Measurements from ENCODE around the gene CATSPERB.
"Not testable (repeated sequence)": the region's sequence is repeated elsewhere in the genome, so short reads cannot be mapped to it uniquely, and the experiment has no call there.

Gene CATSPERB

GRCh38 chr14:91731018-91731417 is 868 bp downstream of the CATSPERB start:
- DNase-seq = no peak

DNA sequence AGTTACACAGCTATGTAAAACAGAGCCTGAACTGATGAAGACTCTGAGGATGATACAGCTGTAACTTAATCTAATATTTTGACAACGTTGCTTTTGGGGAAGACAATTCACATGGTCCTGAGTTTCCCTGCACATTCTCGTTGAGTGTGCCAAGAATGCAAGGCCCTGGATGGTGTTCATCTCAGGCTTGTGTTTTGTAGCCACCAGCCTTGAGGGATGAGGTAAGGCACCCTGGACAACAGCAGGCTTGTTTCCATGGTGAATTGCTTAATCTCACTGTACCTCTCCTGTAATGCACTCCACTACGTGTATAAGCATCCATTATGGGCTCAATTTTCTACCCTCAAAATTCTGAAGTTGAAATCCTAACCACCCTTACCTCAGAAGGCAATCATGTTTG is 2.1 kb downstream of the CATSPERB start:
- no peak for DNase-seq

GRCh38 chr14:91728616-91729183 is 3.2 kb downstream of the CATSPERB start:
- DNase-seq = no peak

DNA sequence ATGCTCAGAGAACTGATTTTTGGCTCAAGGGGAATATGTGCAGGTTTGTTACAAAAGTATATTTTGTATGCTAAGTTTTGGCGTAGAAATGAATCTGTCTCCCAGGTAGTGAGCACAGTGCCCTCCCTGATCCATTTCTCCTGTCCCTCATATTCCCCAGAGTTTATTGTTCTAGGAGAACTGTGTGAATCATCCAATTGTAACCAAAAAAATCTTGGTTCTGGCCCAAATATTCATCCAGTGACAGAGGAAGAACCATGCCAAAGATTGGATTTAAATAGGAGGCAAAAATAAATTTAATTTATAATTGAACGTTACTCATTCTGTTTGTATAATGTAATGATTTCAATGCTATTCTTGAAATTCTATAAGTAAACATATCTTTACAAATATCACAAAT is 4.8 kb downstream of the CATSPERB start:
- DNase-seq = no peak

- no peak for DNase-seq
Observed at GRCh38 chr14:91723501-91723900, 8.4 kb downstream of the CATSPERB start.

- no peak for DNase-seq
Observed at GRCh38 chr14:91722386-91722785, 9.5 kb downstream of the CATSPERB start.

GRCh38 chr14:91719839-91720238 is 12.0 kb downstream of the CATSPERB start:
- no peak for DNase-seq

DNA sequence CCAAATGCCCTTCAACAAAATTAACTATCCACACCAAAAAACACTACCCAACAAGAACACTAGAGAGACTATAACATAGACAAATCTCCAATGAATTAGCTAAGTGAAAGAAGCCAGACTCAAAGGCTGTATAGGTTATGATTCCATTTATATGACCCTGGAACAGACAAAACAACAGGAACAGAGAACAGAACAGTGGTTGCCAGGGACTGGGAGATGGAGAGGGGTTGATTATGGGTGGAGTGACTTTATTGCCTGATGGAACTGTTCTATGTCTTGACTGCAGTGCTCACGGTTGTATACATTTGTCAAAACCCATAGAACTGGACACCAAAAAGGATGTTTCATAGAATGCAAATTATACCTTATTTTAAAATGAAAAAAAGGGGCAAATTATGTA is 14.9 kb downstream of the CATSPERB start:
- no peak for DNase-seq

GRCh38 chr14:91714805-91715204 is 17.1 kb downstream of the CATSPERB start:
- peak in 1 of 5 donors; percentile 60 for DNase-seq

- no peak for DNase-seq
Observed at GRCh38 chr14:91708795-91709194, 23.1 kb downstream of the CATSPERB start.

GRCh38 chr14:91706996-91707395 is 24.9 kb downstream of the CATSPERB start:
- DNase-seq = no peak

DNA sequence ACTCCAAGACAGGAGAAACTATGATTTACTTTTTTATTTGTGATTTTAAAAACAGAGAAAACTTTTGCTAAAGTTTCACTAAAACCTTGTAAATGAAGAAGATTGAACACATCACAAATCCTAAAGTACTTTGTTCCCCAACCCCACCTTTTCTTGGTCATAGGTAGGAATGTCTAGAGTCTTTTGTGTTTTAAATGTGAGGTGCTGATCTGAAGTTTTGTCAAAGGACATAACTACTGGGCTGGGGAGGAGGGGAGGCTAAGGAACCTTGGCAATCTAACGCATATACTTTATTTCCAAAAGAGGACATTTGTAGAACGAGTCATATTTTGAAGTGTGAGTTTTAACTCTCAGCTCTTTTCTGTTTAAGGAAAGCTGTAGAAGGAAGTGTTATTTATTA is 37.2 kb downstream of the CATSPERB start:
- no peak for DNase-seq

DNA sequence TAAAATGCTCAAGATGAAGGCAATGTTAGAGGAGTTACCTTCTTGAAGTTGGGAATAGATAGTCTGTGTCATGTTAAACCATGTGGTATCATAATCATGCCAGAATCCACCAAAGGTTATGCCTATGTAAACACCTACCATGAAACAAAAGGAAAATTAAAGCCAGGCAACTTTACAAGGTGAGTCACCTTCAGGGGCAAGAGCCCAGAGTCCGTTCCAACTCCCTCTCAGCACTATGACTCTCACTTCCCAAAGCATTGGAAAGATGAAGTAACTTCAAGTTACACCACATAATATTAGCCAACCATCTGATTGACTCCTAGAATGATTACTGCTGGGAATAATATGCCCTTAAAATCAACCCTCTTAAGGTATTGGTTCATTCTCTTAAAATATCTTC is 38.5 kb downstream of the CATSPERB start:
- no peak for DNase-seq

- DNase-seq = no peak
Observed at GRCh38 chr14:91692075-91692474, 39.8 kb downstream of the CATSPERB start.

DNA sequence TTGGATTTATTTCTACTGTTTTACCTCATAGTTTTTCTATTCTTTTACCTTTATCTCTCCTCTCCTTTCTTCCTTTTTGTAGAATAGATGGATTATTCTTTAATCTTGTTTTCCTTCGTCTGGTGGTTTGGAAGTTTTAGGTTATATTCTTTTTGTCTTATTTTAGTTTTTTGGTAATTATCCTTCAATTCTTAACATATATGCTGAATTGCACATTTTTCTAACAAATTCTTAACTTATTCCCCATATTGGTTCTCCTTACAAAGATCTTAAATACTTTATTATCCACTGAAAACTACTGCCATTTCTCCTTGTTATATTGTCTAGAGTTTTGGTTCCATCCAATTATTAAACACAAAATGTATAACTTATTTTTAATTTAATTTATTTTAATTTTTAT is 42.3 kb downstream of the CATSPERB start:
- no peak for DNase-seq

- not testable (repeated sequence) for DNase-seq
Observed at GRCh38 chr14:91687436-91687835, 44.5 kb downstream of the CATSPERB start.

- DNase-seq = no peak
Observed at GRCh38 chr14:91685600-91685999, 46.3 kb downstream of the CATSPERB start.

DNA sequence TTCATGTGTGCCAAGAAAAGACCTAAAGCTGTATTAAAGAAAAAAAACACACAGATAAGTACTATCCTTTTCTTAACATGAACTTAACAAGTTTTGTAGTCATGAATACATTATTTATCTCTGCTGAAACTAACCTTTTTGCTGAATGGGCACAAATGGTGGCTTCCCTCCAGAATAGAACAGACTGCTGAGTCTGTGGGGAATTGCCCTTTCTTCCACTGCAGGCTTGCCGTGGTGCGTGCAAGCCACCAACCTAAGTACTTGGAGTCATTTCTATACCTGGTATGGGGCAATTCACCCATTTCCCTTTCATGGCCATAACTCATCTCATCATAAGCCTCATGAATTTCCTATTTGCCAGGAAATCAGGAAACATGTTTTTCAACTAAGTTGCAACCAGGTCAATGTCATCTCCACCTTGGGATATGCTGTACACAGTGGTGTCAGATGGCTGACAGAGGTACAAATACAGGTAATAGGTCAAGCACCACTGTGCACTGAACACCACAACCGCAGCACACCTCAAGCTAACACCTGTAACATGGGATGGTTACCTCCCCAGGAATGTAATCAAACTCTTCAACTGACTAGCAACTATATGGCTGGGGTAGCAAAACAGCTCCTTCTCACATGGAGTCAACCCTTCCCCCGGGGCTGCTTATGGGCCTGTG is 49.9 kb downstream of the CATSPERB start:
- DNase-seq = peak in 1 of 5 donors; percentile 65

DNA sequence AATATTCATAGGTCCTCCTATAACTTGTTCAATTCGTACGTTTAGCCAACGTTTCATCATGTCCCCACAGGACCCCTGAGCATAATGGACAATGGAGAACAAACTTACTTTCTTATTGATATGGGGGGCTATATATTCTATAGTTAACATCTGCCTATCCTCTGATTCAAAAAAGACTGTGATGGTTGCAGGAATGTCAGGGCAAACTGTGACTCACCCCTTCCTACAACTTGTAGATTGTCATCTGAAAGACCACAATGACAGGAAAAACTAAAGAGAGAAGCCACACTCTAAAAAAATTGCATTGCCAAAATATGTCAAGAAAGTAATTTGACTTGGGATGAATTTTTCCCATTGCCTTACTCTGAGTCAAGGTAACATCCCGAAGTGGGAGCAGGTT is 50.8 kb downstream of the CATSPERB start:
- DNase-seq = no peak

DNA sequence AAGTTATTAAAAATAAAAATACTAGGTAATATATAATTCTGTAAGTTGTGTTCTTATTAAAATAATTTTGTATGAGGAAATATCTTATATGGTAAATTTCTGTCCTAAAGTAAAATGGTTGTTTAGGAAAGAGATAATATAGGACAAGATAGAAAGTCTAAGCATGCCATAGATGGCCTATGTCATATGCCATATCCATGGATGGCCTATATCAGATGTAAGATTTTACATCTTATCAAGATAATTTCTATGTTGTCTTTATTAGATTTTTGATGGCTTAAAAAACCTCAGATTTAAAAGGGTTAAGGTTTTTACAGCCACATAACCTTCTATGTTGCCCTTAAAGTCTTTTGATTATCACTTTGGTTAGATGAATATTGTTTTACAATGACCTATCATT is 52.6 kb downstream of the CATSPERB start:
- no peak for DNase-seq

DNA sequence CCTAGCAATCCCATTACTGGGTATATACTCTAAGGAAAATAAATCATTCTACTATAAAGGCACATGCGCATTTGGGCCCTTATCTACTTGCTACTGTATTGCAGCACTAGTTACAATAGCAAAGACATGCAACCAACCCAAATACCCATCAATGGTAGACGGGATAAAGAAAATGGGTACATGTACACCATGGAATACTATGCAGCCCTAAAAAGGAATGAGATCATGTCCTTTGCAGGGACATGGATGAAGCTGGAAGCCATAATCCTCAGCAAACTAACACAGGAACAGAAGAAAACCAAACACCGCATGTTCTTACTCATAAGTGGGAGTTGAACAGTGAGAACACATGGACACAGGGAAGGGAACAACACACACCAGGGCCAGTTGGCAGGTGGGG is 54.2 kb downstream of the CATSPERB start:
- not testable (repeated sequence) for DNase-seq

DNA sequence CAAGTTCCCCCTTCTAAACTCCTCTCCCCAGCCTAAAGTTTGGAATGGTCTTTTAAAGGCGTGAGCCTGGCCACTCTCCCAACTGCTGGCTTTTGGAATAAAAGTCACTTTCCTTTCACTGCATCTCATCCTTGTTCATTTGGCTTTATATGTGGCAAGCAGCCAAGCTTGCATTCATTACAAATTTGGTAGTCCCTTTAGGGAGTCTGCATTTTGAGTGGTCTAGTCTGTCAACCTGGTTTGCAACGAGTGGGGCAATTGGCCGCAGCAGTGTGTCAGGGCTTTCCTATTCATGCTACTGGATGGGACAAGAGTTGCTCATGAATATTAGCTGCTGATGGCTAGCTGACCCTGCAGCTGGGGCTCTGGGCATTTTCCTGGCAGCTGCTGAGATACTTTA is 57.0 kb downstream of the CATSPERB start:
- no peak for DNase-seq

DNA sequence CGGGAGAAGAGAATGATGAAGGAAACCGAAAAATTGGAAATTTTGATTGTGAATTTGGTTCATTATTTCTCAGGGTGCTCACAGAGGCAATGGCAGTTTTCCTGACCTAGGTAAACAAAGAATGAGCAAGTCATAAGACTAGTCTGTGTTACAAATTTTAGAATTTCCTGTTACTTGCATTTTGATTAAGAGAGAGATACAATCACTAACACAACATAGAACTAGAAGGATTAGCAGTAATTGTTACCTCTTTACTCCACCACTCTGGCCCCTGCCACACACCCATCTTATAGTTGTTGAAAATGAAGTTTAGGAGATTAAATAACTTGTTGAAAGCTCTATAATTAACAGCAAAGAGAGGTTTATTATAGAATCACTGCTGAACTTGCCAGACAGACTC is 62.0 kb downstream of the CATSPERB start:
- peak in 1 of 5 donors; percentile 6 for DNase-seq

GRCh38 chr14:91667101-91667500 is 64.8 kb downstream of the CATSPERB start:
- DNase-seq = not testable (repeated sequence)

DNA sequence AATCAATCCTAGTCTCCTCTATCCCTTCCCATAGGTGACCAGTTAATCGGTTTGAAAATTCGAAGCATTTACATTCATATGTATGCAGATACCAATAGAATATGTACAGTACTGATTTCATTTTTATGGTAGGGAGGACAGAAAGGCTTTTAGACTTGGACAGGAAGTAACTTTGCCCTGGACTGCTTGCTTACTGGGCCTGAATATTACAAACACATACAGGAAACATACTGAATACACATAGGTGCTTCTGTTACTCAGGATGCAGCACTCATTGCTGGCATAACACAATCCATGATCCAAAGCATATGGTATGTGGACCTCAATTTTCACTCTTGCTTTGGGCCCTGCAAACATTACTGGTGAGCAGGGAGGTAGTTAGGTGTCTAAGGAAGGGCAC is 71.1 kb downstream of the CATSPERB start:
- DNase-seq = no peak
